GM21619 (cell line): ENCODE data around the gene DLGAP3.
"Not testable (repeated sequence)": the region's sequence is repeated elsewhere in the genome, so short reads cannot be mapped to it uniquely, and the experiment has no call there.

Experiments
- ATAC-seq: cut with Tn5 transposase; IDR thresholded peaks from one replicate; pipeline ENCODE4 v1.9.1; 2021; ENCODE audit not compliant: unreplicated experiment

The DLGAP3 gene

GRCh38 chr1:34929497-34929852, at the start of gene DLGAP3:
Gene DLGAP3, minus strand, starts transcription at chr1:34929650. Its CDS starts 24,267 bp downstream, at chr1:34905383.
- no peak for ATAC-seq

- no peak for ATAC-seq
Measured at GRCh38 chr1:34978921-34979320, 49.5 kb upstream of the DLGAP3 start.

- ATAC-seq = no peak
Measured at GRCh38 chr1:34977858-34978257, 48.4 kb upstream of the DLGAP3 start.

GRCh38 chr1:34977210-34977471, 47.7 kb upstream of the DLGAP3 start:
- no peak for ATAC-seq

- no peak for ATAC-seq
Measured at GRCh38 chr1:34976384-34977209, 47.1 kb upstream of the DLGAP3 start.

GRCh38 chr1:34975771-34976170, 46.3 kb upstream of the DLGAP3 start:
- no peak for ATAC-seq

GRCh38 chr1:34975338-34975737, 45.9 kb upstream of the DLGAP3 start:
- no peak for ATAC-seq

GRCh38 chr1:34974626-34975025, 45.2 kb upstream of the DLGAP3 start:
- ATAC-seq = no peak

- no peak for ATAC-seq
Measured at GRCh38 chr1:34973326-34973725, 43.9 kb upstream of the DLGAP3 start.

GRCh38 chr1:34970829-34971228, 41.4 kb upstream of the DLGAP3 start:
- ATAC-seq = no peak

- ATAC-seq = no peak
Measured at GRCh38 chr1:34970220-34970735, 40.8 kb upstream of the DLGAP3 start.

GRCh38 chr1:34968297-34968696, 38.8 kb upstream of the DLGAP3 start:
- not testable (repeated sequence) for ATAC-seq

GRCh38 chr1:34967672-34968071, 38.2 kb upstream of the DLGAP3 start:
- ATAC-seq = not testable (repeated sequence)

- no peak for ATAC-seq
Measured at GRCh38 chr1:34965597-34965996, 36.1 kb upstream of the DLGAP3 start.

GRCh38 chr1:34950428-34950827, 21.0 kb upstream of the DLGAP3 start:
- ATAC-seq = no peak

GRCh38 chr1:34948739-34949138, 19.3 kb upstream of the DLGAP3 start:
- ATAC-seq = not testable (repeated sequence)

GRCh38 chr1:34947641-34948314, 18.3 kb upstream of the DLGAP3 start:
- ATAC-seq = not testable (repeated sequence)

GRCh38 chr1:34946211-34946610, 16.8 kb upstream of the DLGAP3 start:
- ATAC-seq = no peak

- not testable (repeated sequence) for ATAC-seq
Measured at GRCh38 chr1:34941798-34942197, 12.3 kb upstream of the DLGAP3 start.

- no peak for ATAC-seq
Measured at GRCh38 chr1:34930702-34931071, 1.2 kb upstream of the DLGAP3 start.

- ATAC-seq = no peak
Measured at GRCh38 chr1:34929853-34930701, 627 bp upstream of the DLGAP3 start.
